Hepatocyte (in vitro differentiated cells): ENCODE measurements around the gene TMEM123.

Source experiments
- EZH2 ChIP-seq: fragments of 200-600 bp; sonication (generic); IDR thresholded peaks from 2 replicates; pipeline ENCODE4 v1.6.1; 2016; ENCODE audit warnings: antibody characterized with exemption, mild to moderate bottlenecking, borderline replicate concordance
- EZH2phosphoT487 ChIP-seq: fragments of 200-600 bp; sonication (generic); IDR thresholded peaks from one replicate; pipeline ENCODE4 v1.6.1; 2018; ENCODE audit warnings: antibody characterized with exemption, mild to moderate bottlenecking, low read depth, moderate library complexity; ENCODE audit not compliant: unreplicated experiment, severe bottlenecking
- TF ChIP-seq, protein P1 (sequence below): fragments of 200-600 bp; sonication (generic); IDR thresholded peaks from 2 replicates; pipeline ENCODE4 v1.5.1; 2016; ENCODE audit warnings: antibody characterized with exemption, mild to moderate bottlenecking; ENCODE audit not compliant: poor library complexity

DNA sequence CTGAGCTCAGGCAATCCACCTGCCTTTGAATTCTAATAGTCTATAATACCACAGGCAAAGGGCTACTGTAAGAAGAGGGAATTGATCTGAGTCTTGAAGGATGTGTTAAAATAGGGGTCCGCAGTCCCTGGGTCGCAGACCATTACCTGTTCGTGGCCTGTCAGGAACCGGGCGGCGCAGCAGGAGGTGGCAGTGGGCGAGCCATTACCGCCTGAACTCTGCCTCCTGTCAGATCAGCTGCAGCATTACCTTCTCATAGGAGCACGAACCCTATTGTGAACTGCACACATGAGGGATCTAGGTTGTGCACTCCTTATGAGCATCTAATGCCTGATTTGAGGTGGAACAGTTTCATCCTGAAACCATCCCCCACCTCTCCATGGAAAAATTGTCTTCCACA lies 11.5 kb upstream of the TMEM123 start:
- TF ChIP-seq, protein P1, sequence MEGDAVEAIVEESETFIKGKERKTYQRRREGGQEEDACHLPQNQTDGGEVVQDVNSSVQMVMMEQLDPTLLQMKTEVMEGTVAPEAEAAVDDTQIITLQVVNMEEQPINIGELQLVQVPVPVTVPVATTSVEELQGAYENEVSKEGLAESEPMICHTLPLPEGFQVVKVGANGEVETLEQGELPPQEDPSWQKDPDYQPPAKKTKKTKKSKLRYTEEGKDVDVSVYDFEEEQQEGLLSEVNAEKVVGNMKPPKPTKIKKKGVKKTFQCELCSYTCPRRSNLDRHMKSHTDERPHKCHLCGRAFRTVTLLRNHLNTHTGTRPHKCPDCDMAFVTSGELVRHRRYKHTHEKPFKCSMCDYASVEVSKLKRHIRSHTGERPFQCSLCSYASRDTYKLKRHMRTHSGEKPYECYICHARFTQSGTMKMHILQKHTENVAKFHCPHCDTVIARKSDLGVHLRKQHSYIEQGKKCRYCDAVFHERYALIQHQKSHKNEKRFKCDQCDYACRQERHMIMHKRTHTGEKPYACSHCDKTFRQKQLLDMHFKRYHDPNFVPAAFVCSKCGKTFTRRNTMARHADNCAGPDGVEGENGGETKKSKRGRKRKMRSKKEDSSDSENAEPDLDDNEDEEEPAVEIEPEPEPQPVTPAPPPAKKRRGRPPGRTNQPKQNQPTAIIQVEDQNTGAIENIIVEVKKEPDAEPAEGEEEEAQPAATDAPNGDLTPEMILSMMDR, result no peak
- no peak for TF ChIP-seq EZH2
- TF ChIP-seq EZH2phosphoT487, result no peak
